GM19468 (cell line): ENCODE data around the gene ING5.
"Not testable (repeated sequence)": the region's sequence is repeated elsewhere in the genome, so short reads cannot be mapped to it uniquely, and the experiment has no call there.

Experiments
- ATAC-seq: cut with Tn5 transposase; IDR thresholded peaks from one replicate; pipeline ENCODE4 v1.9.1; 2021; ENCODE audit warnings: mild to moderate bottlenecking, moderate library complexity, moderate number of reproducible peaks; ENCODE audit not compliant: unreplicated experiment; ENCODE audit errors: extremely low read depth

ING5 gene

GRCh38 chr2:241753493-241753892 lies 51.7 kb downstream of the ING5 start:
- ATAC-seq, result no peak

- ATAC-seq, result no peak
Observed at GRCh38 chr2:241754042-241754441, 52.2 kb downstream of the ING5 start.

GRCh38 chr2:241755166-241755565 lies 53.3 kb downstream of the ING5 start:
- ATAC-seq, result no peak

- ATAC-seq, result no peak
Observed at GRCh38 chr2:241755777-241756176, 53.9 kb downstream of the ING5 start.

DNA sequence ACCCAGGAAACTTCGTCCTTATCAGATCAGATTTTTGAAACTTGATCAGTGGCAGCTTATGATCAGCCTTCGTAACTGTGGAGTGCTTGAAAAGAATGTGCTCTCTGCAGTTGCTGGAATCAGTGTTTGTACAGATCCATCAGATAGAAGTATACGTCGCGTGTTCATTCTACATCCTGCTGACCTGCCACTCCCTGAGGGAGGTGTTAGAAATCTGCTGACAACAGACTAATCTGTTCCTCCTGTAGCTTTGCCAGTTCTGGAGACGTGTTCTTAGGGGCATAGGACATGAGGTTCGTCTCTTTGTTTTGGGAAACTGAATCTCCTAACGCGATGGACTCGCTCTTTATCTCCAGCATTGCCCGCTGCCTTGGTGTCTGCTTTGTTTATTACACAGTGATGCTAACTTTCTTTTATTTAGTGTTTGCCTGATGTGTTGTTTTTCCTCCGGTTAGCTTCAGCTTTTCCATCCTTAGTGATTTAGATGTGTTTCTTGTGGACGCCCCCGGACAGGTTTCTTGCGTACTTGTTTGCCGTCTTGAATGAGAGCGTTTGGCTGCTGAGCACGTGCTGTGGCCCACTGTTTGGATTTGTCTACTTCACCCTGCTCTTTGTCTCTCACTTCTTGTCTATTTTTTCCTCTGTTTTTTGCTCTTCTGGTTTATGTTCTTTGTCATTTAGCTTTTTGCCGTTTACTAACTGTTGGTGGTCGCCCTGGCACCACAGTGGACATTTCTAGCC lies 57.4 kb downstream of the ING5 start:
- no peak for ATAC-seq

GRCh38 chr2:241759893-241760292 lies 58.1 kb downstream of the ING5 start:
- not testable (repeated sequence) for ATAC-seq

DNA sequence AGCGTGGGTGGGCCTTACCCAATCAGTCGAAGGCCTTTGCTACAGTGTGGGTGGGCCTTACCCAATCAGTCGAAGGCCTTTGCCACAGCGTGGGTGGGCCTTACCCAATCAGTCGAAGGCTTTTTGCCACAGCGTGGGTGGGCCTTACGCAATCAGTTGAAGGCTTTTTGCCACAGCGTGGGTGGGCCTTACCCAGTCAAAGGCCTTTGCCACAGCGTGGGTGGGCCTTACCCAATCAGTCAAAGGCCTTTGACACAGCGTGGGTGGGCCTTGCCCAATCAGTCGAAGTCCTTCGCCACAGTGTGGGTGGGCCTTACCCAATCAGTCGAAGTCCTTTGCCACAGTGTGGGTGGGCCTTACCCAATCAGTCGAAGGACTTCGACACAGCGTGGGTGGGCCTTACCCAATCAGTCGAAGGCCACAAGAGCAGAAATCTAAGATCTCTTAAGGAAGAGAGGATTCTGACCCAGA lies 58.5 kb downstream of the ING5 start:
- ATAC-seq, result no peak

DNA sequence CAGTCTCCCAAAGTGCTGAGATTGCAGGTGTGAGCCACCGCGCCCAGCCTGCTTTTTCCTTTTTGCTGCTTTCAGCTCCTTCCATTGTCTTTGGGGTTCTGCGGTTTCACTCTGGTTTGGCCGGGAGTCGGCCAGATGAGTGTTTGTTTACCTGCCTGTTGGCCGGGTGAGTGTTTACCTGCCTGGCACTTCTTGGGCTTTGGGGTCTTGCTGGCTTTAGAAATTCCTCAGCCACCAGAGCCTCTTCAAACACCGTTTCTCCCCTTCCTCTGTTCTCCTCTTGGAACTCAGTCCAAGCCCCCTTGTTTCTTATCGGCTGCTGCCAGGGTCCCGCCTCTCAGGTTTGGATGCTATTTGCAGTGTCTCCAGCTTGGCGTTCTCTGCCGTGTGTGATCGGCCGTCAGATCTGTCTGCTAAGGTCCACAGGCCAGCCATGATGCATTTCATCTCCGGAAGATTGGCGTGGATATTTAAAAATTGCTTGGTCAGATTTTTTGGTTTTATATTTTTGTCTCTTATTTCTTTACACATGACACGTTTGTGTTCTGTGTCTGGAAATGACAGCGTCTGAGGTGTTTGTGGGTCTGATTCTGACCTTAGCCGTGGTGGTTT lies 60.6 kb downstream of the ING5 start:
- no peak for ATAC-seq

GRCh38 chr2:241762933-241763369 lies 61.1 kb downstream of the ING5 start:
- ATAC-seq, result no peak

DNA sequence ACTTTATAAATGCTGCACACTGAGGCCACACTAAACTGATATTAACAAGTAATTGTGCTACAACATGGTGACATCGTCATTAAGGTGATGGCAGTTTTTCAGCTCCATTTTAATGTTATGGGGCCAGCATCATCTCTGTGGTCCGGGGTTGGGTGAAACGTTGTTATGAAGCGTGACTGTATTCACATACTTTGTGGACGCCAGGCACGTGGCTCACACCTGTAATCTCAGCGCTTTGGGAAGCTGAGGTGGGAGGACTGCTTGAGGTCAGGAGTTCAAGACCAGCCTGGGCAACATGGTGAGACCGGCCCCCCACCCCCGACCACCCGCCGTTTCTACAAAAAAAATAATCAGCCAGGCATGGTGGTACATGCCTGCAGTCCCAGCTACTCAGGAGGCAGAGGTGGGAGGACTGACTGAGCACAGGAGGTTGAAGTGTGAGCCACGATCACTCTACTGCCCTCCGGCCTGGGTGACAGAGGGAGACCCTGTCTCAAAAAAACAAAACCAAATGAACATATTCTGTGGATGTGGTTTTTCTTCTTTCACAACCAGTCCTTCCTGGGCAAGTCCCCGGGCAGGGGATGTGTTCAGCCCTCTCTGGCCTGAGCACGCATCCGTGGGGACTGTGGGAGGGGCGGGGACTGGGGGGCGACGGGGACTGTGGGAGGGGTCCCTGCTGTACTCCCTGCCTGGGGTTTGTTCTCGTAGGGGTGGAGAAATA lies 61.9 kb downstream of the ING5 start:
- ATAC-seq, result no peak

GRCh38 chr2:241764275-241765241 lies 62.7 kb downstream of the ING5 start:
- no peak for ATAC-seq

GRCh38 chr2:241767464-241768250 lies 65.8 kb downstream of the ING5 start:
- no peak for ATAC-seq

- ATAC-seq, result no peak
Observed at GRCh38 chr2:241768251-241768711, 66.4 kb downstream of the ING5 start.

- ATAC-seq, result no peak
Observed at GRCh38 chr2:241768850-241769249, 67.0 kb downstream of the ING5 start.

DNA sequence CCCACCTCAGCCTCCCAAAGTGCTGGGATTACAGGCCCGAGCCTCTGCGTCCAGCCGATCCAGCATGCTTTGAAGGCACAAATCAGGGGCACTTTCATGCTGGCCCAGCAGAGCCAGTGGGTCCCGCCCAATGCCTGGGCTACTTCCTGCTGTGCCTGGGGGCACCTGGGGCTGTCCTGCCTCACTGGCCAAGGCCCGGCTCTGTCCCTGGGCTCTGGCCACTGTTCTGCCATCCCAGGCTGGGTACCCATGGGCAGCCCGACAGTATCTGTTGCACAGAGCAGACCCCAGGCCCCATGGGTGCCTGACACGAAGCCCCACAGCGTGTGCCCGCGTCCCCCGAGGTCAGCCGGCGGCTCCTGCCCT lies 68.0 kb downstream of the ING5 start:
- ATAC-seq, result no peak

DNA sequence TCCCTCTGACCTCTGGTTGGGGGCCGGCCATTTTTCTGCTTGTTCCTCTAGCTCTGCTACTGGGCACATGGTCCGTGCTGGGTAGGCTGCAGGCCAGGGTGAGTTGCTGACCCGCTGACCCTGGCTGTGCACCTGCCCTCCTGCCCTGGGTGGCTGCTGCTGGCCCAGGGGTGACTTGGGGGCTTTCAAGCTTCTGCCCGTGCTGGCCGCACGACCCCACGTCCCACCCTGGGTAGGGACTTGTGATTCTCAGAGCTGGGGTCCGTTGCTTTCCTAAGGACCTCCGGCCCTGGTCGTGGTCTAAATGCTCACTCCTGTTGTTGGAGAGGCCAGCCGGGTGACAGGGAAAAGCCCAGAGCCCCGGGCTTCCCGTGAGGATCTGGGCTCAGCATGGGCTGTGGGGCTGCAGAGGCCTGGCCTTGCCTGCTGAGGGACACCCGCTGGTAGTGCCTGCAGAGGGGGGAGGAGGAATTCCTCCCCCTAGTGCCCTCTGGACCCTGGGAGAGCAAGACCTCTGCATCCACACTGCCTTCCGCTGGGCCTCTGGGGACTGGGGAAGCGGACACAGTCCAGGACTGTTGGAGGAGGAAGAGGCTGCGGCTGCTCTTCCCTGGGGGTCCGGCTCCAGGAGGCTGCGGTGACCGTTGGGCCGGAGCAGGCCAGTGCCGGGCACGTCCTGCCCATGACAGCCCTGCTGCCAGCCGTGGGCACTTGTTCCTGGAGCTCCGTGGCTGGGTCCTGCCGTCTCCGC lies 68.5 kb downstream of the ING5 start:
- ATAC-seq, result no peak

- ATAC-seq, result no peak
Observed at GRCh38 chr2:241770936-241771285, 69.1 kb downstream of the ING5 start.

- no peak for ATAC-seq
Observed at GRCh38 chr2:241771286-241772062, 69.6 kb downstream of the ING5 start.
